ELF-1 (cell line): Measurements from ENCODE around the gene ANKRD65.
"Not testable (repeated sequence)": the region's sequence is repeated elsewhere in the genome, so short reads cannot be mapped to it uniquely, and the experiment has no call there.

Experiments
- DNase-seq: peaks from one replicate; pipeline ENCODE4 v3.0.0-alpha.2; 2016; ENCODE audit warnings: low read depth, low spot score

The ANKRD65 gene

GRCh38 chr1:1421147-1421906, at the start of gene ANKRD65:
Gene ANKRD65, minus strand, starts transcription at chr1:1421276. Its CDS starts 271 bp downstream, at chr1:1421005.
- DNase-seq = no peak

GRCh38 chr1:1468196-1468985, 47.3 kb upstream of the ANKRD65 start:
- not testable (repeated sequence) for DNase-seq

- no peak for DNase-seq
Observed at GRCh38 chr1:1463312-1463711, 42.2 kb upstream of the ANKRD65 start.

- peak; percentile 43 for DNase-seq
Observed at GRCh38 chr1:1462318-1462966, 41.4 kb upstream of the ANKRD65 start.

- no peak for DNase-seq
Observed at GRCh38 chr1:1461721-1462317, 40.7 kb upstream of the ANKRD65 start.

- no peak for DNase-seq
Observed at GRCh38 chr1:1460540-1461130, 39.6 kb upstream of the ANKRD65 start.

GRCh38 chr1:1459711-1460110, 38.6 kb upstream of the ANKRD65 start:
- DNase-seq = not testable (repeated sequence)

- not testable (repeated sequence) for DNase-seq
Observed at GRCh38 chr1:1459156-1459555, 38.1 kb upstream of the ANKRD65 start.

GRCh38 chr1:1456683-1457255, 35.7 kb upstream of the ANKRD65 start:
- DNase-seq = not testable (repeated sequence)

GRCh38 chr1:1455934-1456333, 34.9 kb upstream of the ANKRD65 start:
- not testable (repeated sequence) for DNase-seq

GRCh38 chr1:1455366-1455884, 34.3 kb upstream of the ANKRD65 start:
- DNase-seq = no peak

- DNase-seq = not testable (repeated sequence)
Observed at GRCh38 chr1:1454286-1455056, 33.4 kb upstream of the ANKRD65 start.

- DNase-seq = no peak
Observed at GRCh38 chr1:1452882-1453281, 31.8 kb upstream of the ANKRD65 start.

- DNase-seq = not testable (repeated sequence)
Observed at GRCh38 chr1:1452365-1452739, 31.3 kb upstream of the ANKRD65 start.

GRCh38 chr1:1451696-1452364, 30.8 kb upstream of the ANKRD65 start:
- DNase-seq = no peak

- not testable (repeated sequence) for DNase-seq
Observed at GRCh38 chr1:1450616-1451015, 29.5 kb upstream of the ANKRD65 start.

GRCh38 chr1:1449099-1449739, 28.1 kb upstream of the ANKRD65 start, which contains the start of gene ATAD3C:
Gene ATAD3C, plus strand, starts transcription at chr1:1449689. Its CDS starts 995 bp downstream, at chr1:1450684.
- no peak for DNase-seq

- DNase-seq = not testable (repeated sequence)
Observed at GRCh38 chr1:1446631-1447030, 25.6 kb upstream of the ANKRD65 start.
